ENCODE data around the gene HOXA2.

HOXA2 gene

GRCh38 chr7:27124902-27125689 lies 22.6 kb upstream of the HOXA2 start:
- DNase-seq: no peak

- no peak for DNase-seq
These were observed 21.8 kb upstream of the HOXA2 start for GRCh38 chr7:27124096-27124901.

GRCh38 chr7:27123477-27124053 lies 21.1 kb upstream of the HOXA2 start:
- DNase-seq: no peak

GRCh38 chr7:27123007-27123476 lies 20.6 kb upstream of the HOXA2 start:
- no peak for DNase-seq

- no peak for DNase-seq
These were observed 19.8 kb upstream of the HOXA2 start for GRCh38 chr7:27122077-27122910.

- DNase-seq: no peak
These were observed 19.2 kb upstream of the HOXA2 start for GRCh38 chr7:27121684-27122076.

- DNase-seq: no peak
These were observed 17.0 kb upstream of the HOXA2 start for GRCh38 chr7:27119412-27119911.

GRCh38 chr7:27118580-27118979 lies 16.1 kb upstream of the HOXA2 start:
- no peak for DNase-seq

GRCh38 chr7:27117887-27118491 lies 15.5 kb upstream of the HOXA2 start:
- DNase-seq: no peak

- no peak for DNase-seq
These were observed 14.7 kb upstream of the HOXA2 start for GRCh38 chr7:27116962-27117886.

- DNase-seq: no peak
These were observed 13.8 kb upstream of the HOXA2 start for GRCh38 chr7:27116031-27116961.

- DNase-seq: no peak
These were observed 12.9 kb upstream of the HOXA2 start for GRCh38 chr7:27115221-27116026.

- DNase-seq: no peak
These were observed 12.4 kb upstream of the HOXA2 start for GRCh38 chr7:27114881-27115220.

- no peak for DNase-seq
These were observed 11.7 kb upstream of the HOXA2 start for GRCh38 chr7:27113991-27114769.

GRCh38 chr7:27112955-27113949 lies 10.8 kb upstream of the HOXA2 start:
- DNase-seq: no peak

- DNase-seq: no peak
These were observed 9.9 kb upstream of the HOXA2 start for GRCh38 chr7:27112361-27112760.

- no peak for DNase-seq
These were observed 9.3 kb upstream of the HOXA2 start for GRCh38 chr7:27111751-27112277.
